Measurements from ENCODE around the gene KIAA1217. TPM values are rescaled to one million over a fixed set of nuclear protein-coding genes. Genes with fewer than 3 reads are reported as not detected.

Gene KIAA1217
- total RNA-seq, 3 donors from 2014 or later: 49.5 to 94.5 (median 63.9) TPM

GRCh38 chr10:24341371-24341770 is 132.4 kb downstream of the KIAA1217 start:
- intact Hi-C loops (cut with DNase I, micrococcal nuclease): no loop called here
- no peak for DNase-seq

GRCh38 chr10:24341897-24342296 is 133.0 kb downstream of the KIAA1217 start:
- H3K4me3 ChIP-seq: no peak overlapping the region
- no peaks in the 10 kb centered on the region for H3K4me1 ChIP-seq (ENCODE audit: low read depth)
- intact Hi-C loops (cut with DNase I, micrococcal nuclease): no loop called here
- no peak for ATAC-seq
- H3K9me3 ChIP-seq: no peaks in the 10 kb centered on the region
- no peak for DNase-seq
- H3K36me3 ChIP-seq (ENCODE audit: low read depth): no peaks in the 10 kb centered on the region
- no peak for TF ChIP-seq CTCF (IDR thresholded peaks at IDR 0.05)

More at GRCh38 chr10:24341371-24341770, 132.4 kb downstream of the KIAA1217 start:
- Histone ChIP-seq H3K9me3 (no peaks in the 10 kb centered on the region), H3K4me1 (ENCODE audit: low read depth) (no peaks in the 10 kb centered on the region), H3K36me3 (ENCODE audit: low read depth) (no peaks in the 10 kb centered on the region), H3K4me3 (no peak overlapping the region)
- ATAC-seq: no peak
- TF ChIP-seq CTCF (IDR thresholded peaks at IDR 0.05): no peak

GRCh38 chr10:24343686-24344085 is 134.7 kb downstream of the KIAA1217 start:
- ATAC-seq (no peak), DNase-seq (no peak)
- H3K4me1 ChIP-seq (ENCODE audit: low read depth): no peaks in the 10 kb centered on the region
- no peaks in the 10 kb centered on the region for H3K36me3 ChIP-seq (ENCODE audit: low read depth)
- no peak overlapping the region for H3K4me3 ChIP-seq
- no peak for TF ChIP-seq CTCF (IDR thresholded peaks at IDR 0.05)
- intact Hi-C loops (cut with DNase I, micrococcal nuclease): no loop called here
- no peaks in the 10 kb centered on the region for H3K9me3 ChIP-seq

- DNase-seq (no peak), ATAC-seq (no peak)
- intact Hi-C loops (cut with DNase I, micrococcal nuclease): no loop called here
- H3K36me3 ChIP-seq (ENCODE audit: low read depth): no peaks in the 10 kb centered on the region
- TF ChIP-seq CTCF (IDR thresholded peaks at IDR 0.05): no peak
- H3K4me3 ChIP-seq: no peak overlapping the region
- H3K9me3 ChIP-seq: no peaks in the 10 kb centered on the region
- no peaks in the 10 kb centered on the region for H3K4me1 ChIP-seq (ENCODE audit: low read depth)
These were observed 135.3 kb downstream of the KIAA1217 start for GRCh38 chr10:24344279-24344678.

- TF ChIP-seq CTCF (IDR thresholded peaks at IDR 0.05): no peak
- intact Hi-C loops (cut with DNase I, micrococcal nuclease): no loop called here
- Histone ChIP-seq H3K9me3 (no peaks in the 10 kb centered on the region), H3K4me3 (no peak overlapping the region), H3K4me1 (ENCODE audit: low read depth) (no peaks in the 10 kb centered on the region), H3K36me3 (ENCODE audit: low read depth) (no peaks in the 10 kb centered on the region)
- no peak for DNase-seq
- no peak for ATAC-seq
These were observed 135.9 kb downstream of the KIAA1217 start for GRCh38 chr10:24344695-24345463.
